GM21447 (cell line): ENCODE results near the gene TFAP2A.
A peak's percentile ranks its signal among the peaks of the same experiment; 100 is the strongest.

Source experiments
- ATAC-seq: cut with Tn5 transposase; IDR thresholded peaks from one replicate; pipeline ENCODE4 v1.9.1; 2021; ENCODE audit not compliant: unreplicated experiment

Gene TFAP2A

DNA sequence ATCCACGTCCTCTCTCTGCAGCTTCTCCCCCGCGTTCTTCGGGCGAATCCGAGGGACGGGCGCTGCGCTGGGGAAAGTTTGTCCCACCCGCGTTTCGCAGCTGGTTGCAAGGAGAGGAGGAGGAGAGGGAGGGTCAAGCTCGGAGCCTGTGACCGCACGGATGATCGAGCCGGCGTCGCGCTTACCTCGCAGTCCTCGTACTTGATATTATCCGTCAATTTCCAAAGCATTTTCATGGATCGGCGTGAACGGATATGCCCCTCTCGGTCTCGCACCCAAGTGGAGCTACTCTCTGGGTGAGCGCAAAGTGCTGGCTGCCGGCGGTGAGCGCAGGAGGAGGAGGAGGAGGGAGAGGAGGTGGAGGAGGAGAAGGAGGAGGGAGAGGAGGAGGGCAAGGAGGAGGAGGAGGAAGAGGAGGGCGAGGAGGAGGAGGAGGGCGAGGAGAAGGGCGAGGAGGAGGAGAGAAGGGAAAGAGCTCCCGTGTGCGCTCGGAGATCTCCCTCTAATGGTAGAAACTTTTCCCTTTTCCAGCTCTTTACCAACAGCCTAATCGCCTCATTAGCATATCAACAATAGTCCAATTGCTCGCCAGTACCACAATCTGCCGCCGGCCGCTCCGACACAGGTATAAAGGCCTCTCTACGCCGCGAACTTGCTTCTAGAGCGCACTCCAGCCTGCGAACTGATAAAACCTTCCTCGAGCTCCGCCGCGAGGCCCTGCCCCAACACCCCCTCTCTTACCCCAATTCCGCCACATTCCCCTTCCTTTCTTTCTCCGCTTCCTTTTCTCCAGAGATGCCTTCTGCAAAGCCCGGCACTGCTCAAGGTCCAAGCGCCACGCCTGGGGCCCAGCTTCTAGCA is at the start of gene TFAP2A:
TFAP2A (minus strand) TSS at position 319 of the 861 bp plus-strand sequence; CDS start at position 236, 83 bp downstream.
- no peak for ATAC-seq

- no peak for ATAC-seq
Measured at GRCh38 chr6:10463491-10464481, 48.9 kb upstream of the TFAP2A start.

GRCh38 chr6:10463040-10463439 is 48.2 kb upstream of the TFAP2A start:
- no peak for ATAC-seq

- ATAC-seq = no peak
Measured at GRCh38 chr6:10461850-10462249, 47.0 kb upstream of the TFAP2A start.

GRCh38 chr6:10460096-10460495 is 45.2 kb upstream of the TFAP2A start:
- peak; percentile 88 for ATAC-seq

DNA sequence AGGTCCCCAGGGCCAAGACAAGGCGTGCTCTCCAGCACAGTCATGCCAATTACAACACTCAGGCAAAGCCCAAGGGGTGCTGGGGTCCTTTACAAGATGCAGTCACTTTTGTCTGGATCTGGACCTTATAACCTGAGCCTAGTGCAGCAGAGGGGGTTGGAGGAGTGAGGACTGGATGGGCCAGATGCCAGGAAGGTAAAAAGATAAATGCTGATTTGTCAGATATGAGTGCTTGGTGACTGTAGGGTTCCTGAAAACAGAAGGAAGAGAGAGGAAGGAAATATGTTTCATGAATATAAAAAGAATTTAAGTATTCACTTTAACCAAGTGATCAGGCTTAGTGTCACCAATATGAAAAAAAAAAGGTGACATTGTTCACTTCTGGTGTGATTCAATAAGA is 43.4 kb upstream of the TFAP2A start:
- ATAC-seq = no peak

- ATAC-seq = no peak
Measured at GRCh38 chr6:10453596-10453995, 38.7 kb upstream of the TFAP2A start.

- no peak for ATAC-seq
Measured at GRCh38 chr6:10451828-10452509, 37.1 kb upstream of the TFAP2A start.

DNA sequence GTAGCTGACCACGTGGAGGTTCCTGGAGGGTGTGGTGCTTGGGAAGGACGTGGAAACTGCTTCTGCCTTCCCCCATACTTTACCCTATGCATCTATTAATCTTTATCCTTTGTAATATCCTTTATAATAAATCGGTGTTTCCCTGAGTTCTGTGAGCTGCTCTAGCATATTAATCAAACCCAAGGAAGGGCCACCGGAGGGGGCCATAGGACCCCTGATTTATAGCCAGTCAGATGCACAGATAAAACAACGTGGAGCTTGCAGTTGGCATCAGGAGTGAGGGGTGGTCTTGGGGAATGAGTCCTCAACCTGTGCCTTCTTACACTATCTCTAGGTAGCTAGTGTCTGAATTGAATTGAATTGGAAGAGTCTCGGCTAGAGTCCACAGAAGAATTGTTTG is 36.5 kb upstream of the TFAP2A start:
- ATAC-seq = no peak

DNA sequence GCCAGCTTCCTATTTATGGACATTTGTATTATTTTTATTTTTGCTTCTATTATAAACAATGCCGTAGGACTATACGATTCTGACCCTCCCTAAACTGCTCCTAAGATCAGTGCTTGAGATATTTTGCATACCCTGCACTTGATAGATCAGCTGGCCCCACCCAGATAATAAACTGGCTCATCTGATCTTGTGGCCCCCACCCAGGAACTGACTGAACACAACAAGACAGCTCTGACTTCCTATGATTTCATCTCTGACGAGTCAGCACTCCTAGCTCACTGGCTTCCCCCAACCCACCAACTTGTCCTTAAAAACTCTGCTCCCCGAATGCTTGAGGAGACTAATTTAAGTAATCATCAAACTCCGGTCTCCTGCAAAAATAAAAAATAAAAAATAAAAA is 34.9 kb upstream of the TFAP2A start:
- no peak for ATAC-seq

DNA sequence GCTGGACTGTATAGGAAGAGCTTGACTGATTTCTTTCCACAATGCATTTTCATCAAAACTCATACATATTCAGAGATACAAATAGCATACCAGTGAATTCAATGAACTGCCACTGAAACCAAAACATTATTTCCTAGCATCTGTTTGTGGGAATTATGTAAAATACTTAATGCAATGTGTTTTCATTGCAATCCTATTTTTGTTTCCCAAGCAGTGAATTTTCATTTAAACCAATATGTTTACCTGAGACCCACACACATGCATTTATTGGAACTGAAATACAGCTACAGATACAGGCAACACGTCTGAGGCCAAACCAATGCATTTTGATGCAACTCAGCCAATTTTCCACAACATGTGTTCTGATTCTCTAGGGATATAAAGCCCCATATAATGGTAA is 33.2 kb upstream of the TFAP2A start:
- ATAC-seq = no peak

GRCh38 chr6:10446548-10446947 is 31.7 kb upstream of the TFAP2A start:
- ATAC-seq = no peak

GRCh38 chr6:10441655-10442009 is 26.8 kb upstream of the TFAP2A start:
- ATAC-seq = no peak

DNA sequence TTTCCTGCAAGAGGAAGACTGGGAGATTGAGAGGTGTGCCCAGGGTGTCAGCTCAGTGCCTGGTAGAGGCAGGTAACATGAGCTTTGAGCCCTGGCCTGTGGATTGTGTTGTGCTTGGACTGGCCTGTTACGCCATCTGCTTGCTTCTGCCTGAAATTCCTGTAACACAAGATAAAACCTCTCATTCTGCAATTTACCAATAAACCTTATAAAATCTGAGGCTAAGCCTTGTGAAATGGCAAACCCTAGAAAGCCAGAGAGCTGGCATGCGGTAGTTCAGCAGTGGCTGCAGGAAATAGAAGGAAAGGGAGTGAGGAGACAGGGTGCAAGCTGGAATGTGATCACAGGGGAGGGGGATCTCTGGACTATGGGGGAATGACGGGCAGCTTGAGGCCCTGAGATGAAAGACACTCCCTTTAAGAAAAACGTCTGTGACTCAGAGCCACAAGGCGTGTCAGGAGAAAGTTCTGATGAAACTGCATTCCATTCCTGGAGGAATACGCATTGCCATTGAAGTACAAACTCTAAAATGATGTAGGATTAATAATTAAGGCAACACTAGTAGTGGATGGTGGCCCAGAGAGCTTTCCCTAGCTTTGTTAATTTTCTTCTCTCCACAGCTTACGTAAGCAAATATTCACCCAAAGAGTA is 26.3 kb upstream of the TFAP2A start:
- no peak for ATAC-seq

GRCh38 chr6:10437891-10438290 is 23.0 kb upstream of the TFAP2A start:
- ATAC-seq = no peak

DNA sequence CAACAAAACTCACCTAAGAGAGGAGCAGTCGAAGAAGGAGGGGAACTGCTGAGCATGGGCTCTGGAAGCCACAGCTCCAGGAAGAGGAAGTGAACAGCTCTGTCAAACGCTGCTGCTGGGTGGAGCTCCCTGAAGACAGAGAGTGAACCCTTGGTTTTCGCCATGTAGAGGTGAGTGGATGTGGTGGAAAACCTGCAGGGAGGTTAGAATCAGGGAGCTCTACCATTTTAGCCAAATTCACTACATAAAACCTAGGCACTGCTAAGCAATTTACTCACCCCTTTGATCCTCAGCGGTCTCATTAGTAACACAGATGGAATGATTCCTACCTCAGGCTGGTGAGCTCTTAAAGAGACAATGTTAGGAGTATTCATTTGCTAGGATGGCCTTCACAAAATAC is 19.4 kb upstream of the TFAP2A start:
- ATAC-seq = no peak

DNA sequence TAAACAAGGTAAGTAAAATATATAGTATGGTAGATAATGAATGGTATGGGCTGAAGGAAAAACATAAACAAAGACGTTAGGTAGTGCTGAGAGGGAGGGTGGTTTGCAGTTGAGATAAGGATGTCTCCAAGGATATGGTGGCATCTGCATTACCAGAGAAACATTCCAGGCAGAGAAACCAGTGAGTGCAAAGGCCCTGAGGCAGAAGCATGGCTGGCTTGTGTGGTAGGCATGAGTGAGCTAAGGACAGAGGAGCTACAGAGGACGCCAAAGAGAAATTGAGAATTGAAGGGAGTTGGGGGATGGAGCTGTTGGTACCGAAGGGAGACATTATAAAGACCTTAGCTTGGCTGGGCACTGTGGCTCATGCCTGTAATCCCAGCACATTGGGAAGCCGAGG is 18.4 kb upstream of the TFAP2A start:
- ATAC-seq = no peak

GRCh38 chr6:10431423-10432164 is 16.7 kb upstream of the TFAP2A start:
- no peak for ATAC-seq

DNA sequence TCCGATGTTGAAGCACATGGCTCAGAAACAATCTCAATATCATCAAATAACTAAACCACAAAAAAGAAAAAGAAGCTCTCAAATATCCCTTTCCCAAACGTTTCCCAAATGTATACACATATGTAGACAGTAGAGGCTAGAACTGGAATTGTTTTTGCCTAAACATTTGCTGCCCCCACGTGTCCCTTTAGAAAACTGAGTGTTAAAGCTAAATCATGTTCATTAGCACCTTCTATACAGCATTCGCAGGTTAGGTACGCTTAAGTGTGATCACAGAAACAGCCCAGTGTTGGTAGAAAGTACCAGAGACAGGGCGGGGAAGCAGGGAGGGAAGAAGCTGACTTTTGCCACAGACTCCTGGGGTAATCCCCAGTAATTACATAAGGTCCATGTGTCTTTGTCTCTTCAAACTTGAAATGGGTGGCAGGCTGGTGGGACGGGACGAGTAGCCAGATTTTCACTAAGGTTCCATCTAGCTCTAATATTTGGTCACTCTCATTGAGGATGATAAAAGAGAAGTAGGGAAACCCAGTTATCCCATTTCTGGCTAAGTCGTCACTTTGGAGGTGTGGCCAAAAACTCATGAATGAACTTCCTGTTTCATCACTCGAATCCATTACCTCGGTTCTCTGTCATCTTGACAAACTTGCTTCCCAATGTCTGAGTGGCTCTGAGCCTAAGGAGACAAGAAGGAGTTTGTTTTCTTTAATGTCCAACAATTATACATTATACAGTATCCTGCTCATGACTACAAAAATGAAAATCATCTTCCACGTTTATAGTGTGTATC is 15.0 kb upstream of the TFAP2A start:
- ATAC-seq = peak; percentile 69
